ENCODE data around the gene SCARB1.

GRCh38 chr12:124805050-124805449, 58.6 kb downstream of the SCARB1 start:
- TF ChIP-seq CTCF (IDR thresholded peaks at IDR 0.05) = no peak
- TF ChIP-seq EZH2 (IDR thresholded peaks at IDR 0.05) = no peak

Data from neural progenitor cell (in vitro differentiated cells).